Neuron (in vitro differentiated cells): ENCODE measurements around the gene EFNA5.

Experiments used
- H2AFZ ChIP-seq: one replicate; pipeline ENCODE4 v1.6.1; 2013; ENCODE audit warnings: low read depth, mild to moderate bottlenecking, inconsistent platforms, low read length, moderate library complexity
- H3K27me3 ChIP-seq: one replicate; pipeline ENCODE4 v1.6.1; 2013; ENCODE audit warnings: low read length; ENCODE audit not compliant: insufficient read depth
- H3K36me3 ChIP-seq: one replicate; pipeline ENCODE4 v1.6.1; 2013; ENCODE audit warnings: low read length; ENCODE audit not compliant: insufficient read depth
- H3K4me1 ChIP-seq: one replicate; pipeline ENCODE4 v1.6.1; 2013; ENCODE audit warnings: low read length; ENCODE audit not compliant: insufficient read depth
- H3K4me3 ChIP-seq: 2 replicates; pipeline ENCODE4 v1.5.1; 2013; ENCODE audit warnings: mild to moderate bottlenecking, low read length, moderate library complexity
- H3K9me3 ChIP-seq: one replicate; pipeline ENCODE4 v1.6.1; 2013; ENCODE audit warnings: low read length

Gene EFNA5

GRCh38 chr5:107402434-107403227, 268.1 kb downstream of the EFNA5 start:
- H3K36me3 ChIP-seq = peaks cover 3% of the 10 kb centered on the region
- H3K4me3 ChIP-seq = no peak overlapping the region
- H3K4me1 ChIP-seq = peaks cover 43% of the 10 kb centered on the region
- no peak overlapping the region for H2AFZ ChIP-seq
- no peaks in the 10 kb centered on the region for H3K27me3 ChIP-seq
- H3K9me3 ChIP-seq = no peaks in the 10 kb centered on the region

DNA sequence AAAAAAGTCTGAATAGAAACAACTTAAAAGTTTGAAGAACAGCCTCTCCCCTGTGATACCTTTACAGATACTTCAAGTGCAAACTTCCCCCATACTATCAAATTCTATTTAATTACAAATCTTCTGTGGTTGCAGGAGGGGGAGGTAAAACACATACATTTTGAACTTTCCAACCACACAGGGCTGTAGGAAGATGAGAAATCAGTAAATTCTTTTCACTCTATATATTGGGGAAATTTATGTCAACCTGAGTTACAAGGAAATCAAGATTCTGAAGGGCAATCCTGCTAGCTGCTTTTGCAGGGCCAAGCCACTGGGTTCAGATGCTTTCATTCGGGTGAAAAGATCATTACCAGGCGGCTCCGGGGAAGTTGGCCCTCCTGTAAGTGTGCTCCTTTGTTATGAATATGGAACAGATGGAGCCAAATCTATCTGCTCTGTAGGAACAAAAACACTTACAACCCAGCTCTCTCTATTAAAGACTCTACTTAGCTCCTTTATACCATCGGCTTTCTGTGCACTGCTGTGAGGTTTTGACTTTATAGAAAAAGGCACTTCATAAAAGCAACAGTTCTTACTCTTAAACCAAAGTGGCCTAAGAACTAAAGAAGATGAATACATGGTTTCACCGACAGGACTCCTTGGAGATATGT, 269.1 kb downstream of the EFNA5 start:
- no peaks in the 10 kb centered on the region for H3K9me3 ChIP-seq
- H3K4me3 ChIP-seq = no peak overlapping the region
- no peaks in the 10 kb centered on the region for H3K27me3 ChIP-seq
- peaks cover 3% of the 10 kb centered on the region for H3K36me3 ChIP-seq
- no peak overlapping the region for H2AFZ ChIP-seq
- peaks cover 45% of the 10 kb centered on the region for H3K4me1 ChIP-seq

GRCh38 chr5:107400328-107400727, 270.4 kb downstream of the EFNA5 start:
- Histone ChIP-seq H3K4me3 (no peak overlapping the region), H3K9me3 (no peaks in the 10 kb centered on the region), H3K4me1 (peaks cover 56% of the 10 kb centered on the region), H2AFZ (no peak overlapping the region), H3K36me3 (no peaks in the 10 kb centered on the region), H3K27me3 (no peaks in the 10 kb centered on the region)

DNA sequence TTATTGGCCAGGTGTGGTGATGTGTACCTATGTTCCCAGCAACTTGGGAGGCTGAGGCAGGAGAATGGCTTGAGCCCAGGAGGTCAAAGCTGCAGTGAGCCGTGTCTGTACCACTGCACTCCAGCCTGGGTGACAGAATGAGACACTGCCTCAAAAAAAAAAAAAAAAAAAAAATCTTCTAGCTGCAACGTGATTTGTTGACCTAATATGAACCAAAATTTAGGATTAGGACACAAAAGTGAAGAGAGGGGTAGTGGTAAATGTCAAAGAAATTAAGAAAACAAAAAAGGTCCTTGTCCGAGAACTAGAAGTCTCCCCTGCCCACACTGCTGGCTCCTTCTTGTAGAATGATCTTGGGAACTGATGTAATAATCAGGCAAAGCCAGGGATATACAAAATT, 272.0 kb downstream of the EFNA5 start:
- H2AFZ ChIP-seq = no peak overlapping the region
- no peaks in the 10 kb centered on the region for H3K9me3 ChIP-seq
- peaks cover 49% of the 10 kb centered on the region for H3K4me1 ChIP-seq

DNA sequence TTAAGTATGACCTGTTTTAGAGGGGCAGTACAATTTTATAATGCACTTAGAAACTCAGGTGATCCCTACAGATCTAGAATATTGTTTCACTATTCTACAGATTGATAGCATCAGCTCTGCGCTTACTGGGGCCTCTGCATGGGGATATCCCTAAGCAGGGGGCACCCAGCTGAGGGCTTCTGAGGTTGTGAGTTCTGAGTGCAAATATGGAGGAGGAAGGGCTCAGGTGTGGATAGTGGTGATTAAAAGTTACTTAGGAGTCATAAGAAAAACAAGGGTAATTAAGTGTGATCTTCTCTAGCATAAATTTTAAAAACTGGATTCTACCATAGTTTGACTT, 274.4 kb downstream of the EFNA5 start:
- H3K9me3 ChIP-seq = no peaks in the 10 kb centered on the region
- H3K4me3 ChIP-seq = no peak overlapping the region
- H3K36me3 ChIP-seq = no peaks in the 10 kb centered on the region
- H3K4me1 ChIP-seq = peaks cover 25% of the 10 kb centered on the region
- no peaks in the 10 kb centered on the region for H3K27me3 ChIP-seq
- no peak overlapping the region for H2AFZ ChIP-seq

More for the DNA sequence above, 272.0 kb downstream of the EFNA5 start:
- H3K36me3 ChIP-seq = no peaks in the 10 kb centered on the region
- no peaks in the 10 kb centered on the region for H3K27me3 ChIP-seq
- H3K4me3 ChIP-seq = no peak overlapping the region

DNA sequence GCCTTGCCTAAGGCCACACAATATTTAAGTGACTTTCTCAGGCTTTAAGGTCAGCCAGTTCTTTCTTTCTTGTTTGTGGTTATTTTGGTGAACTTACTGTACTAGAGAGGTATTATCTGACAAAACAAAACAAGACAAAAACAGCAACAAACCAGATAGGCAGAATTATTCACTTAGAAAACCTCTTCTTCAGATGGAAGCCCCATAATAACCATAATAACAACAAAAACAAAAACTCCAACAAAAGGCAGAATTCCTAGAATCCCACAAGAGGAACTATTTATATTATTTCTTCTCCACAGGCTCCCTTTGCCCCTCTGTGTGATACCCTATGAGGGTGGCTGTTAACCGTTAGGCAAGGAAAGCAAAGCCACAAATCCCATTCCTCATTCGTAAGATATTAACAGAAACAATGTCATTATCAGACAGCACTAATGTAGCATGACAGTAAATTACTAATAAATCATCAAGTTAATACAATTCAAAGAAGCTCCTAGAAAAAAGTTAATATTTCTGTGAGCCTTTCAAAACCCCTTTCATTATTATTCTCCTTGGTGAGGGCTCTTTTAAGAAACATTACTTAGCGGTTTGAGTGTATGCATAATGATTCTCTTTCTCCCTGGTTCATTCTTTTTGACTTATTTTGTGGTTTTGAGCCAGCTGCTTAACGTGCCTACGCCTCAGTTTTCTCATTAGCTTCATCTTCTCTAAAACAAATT, 274.9 kb downstream of the EFNA5 start:
- no peak overlapping the region for H3K4me3 ChIP-seq
- peaks cover 20% of the 10 kb centered on the region for H3K4me1 ChIP-seq
- H3K27me3 ChIP-seq = no peaks in the 10 kb centered on the region
- H2AFZ ChIP-seq = no peak overlapping the region
- no peaks in the 10 kb centered on the region for H3K36me3 ChIP-seq
- H3K9me3 ChIP-seq = no peaks in the 10 kb centered on the region

GRCh38 chr5:107393851-107394250, 276.9 kb downstream of the EFNA5 start:
- Histone ChIP-seq H3K4me1 (peaks cover 22% of the 10 kb centered on the region), H3K4me3 (no peak overlapping the region), H3K36me3 (no peaks in the 10 kb centered on the region), H2AFZ (no peak overlapping the region), H3K9me3 (no peaks in the 10 kb centered on the region), H3K27me3 (no peaks in the 10 kb centered on the region)

- Histone ChIP-seq H3K4me1 (peaks cover 40% of the 10 kb centered on the region), H3K4me3 (no peak overlapping the region), H3K27me3 (no peaks in the 10 kb centered on the region)
These were observed 278.9 kb downstream of the EFNA5 start for GRCh38 chr5:107391787-107392186.

DNA sequence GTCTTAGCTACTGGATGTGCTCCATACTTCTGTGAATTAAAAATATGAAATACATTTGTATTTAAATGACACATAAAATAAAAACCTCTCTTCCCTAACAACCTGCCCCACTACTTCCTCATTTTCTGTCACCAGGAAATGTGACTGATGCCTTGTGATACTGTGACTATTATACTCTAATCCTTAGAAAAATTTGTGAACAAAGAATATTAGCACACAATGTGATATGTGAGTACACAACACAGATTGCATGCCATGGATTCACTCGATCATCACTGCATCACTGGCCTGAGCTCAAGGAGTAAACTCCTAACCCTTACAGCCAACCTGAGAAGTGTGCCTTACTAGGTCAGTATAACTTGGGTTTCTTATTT, 281.0 kb downstream of the EFNA5 start:
- no peak overlapping the region for H3K4me3 ChIP-seq
- H2AFZ ChIP-seq = no peak overlapping the region
- no peaks in the 10 kb centered on the region for H3K9me3 ChIP-seq
- H3K36me3 ChIP-seq = peaks cover 7% of the 10 kb centered on the region
- H3K27me3 ChIP-seq = no peaks in the 10 kb centered on the region
- H3K4me1 ChIP-seq = peaks cover 27% of the 10 kb centered on the region

More at GRCh38 chr5:107391787-107392186, 278.9 kb downstream of the EFNA5 start:
- Histone ChIP-seq H2AFZ (no peak overlapping the region), H3K9me3 (no peaks in the 10 kb centered on the region), H3K36me3 (no peaks in the 10 kb centered on the region)

DNA sequence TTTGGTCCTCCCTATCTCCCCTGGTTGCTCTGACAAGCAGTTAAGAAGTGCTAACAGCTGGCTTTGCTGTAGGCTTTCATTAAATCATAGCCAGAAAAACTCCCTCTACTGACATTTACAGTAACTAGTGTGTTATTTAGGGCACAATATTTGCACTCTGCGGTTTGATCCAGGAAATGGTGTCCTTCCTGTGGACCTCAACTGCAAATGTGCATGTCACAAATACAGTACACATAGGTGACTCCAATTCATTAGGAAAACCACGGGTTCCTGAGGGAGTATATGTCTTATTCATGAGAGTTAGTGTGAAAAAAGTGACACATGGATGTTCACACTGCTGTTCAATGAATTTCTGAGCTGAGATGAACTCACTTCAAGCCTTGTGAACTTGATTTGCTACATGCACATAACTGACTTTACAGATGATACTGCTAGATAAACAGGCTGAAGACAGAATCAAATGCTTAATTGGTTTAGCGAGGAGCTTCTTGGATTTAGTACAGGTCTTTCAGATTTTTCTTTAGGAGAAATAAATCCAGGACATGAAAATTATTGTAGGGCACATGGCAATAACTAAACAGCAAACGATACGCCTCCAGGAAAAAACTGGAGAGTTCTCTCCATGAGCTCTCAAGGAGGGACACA, 281.5 kb downstream of the EFNA5 start:
- Histone ChIP-seq H3K4me1 (peaks cover 27% of the 10 kb centered on the region), H2AFZ (no peak overlapping the region), H3K4me3 (no peak overlapping the region), H3K36me3 (peaks cover 9% of the 10 kb centered on the region), H3K9me3 (no peaks in the 10 kb centered on the region), H3K27me3 (no peaks in the 10 kb centered on the region)

DNA sequence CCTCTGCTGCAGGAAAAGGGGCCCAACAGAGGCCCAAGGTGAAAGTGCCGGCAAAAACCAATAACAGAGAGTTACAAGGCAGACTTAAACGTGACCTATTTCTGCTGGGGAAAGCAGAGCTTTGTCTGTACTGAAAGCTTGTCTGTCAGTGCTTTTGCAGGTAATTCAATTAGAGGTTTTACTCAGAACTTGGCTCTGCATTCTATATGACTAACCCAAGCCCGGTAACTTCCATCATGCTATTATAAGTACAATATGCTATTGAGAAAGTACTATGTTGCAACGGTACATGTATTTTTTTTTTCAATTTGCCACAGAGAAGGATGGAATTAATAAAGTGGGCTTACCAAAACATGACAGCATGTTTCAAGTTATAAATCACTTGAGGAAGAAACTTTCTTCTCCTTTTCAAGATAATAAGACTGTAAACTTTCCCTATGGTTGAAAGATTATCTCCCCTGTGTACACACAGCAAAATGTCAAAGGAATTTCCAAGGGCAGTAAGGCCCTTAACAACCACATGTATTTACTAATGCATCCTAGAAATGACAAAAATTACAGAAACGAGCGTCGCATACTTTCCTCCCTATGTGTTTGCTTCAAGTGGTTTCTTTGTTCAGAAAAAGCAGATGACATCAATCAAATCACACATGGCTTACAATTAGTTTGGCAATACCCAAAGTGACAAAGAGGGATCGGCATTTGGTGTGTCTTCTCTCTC, 282.4 kb downstream of the EFNA5 start:
- H3K36me3 ChIP-seq = peaks cover 16% of the 10 kb centered on the region
- H3K9me3 ChIP-seq = no peaks in the 10 kb centered on the region
- H3K4me3 ChIP-seq = no peak overlapping the region
- peaks cover 27% of the 10 kb centered on the region for H3K4me1 ChIP-seq
- no peaks in the 10 kb centered on the region for H3K27me3 ChIP-seq
- no peak overlapping the region for H2AFZ ChIP-seq

DNA sequence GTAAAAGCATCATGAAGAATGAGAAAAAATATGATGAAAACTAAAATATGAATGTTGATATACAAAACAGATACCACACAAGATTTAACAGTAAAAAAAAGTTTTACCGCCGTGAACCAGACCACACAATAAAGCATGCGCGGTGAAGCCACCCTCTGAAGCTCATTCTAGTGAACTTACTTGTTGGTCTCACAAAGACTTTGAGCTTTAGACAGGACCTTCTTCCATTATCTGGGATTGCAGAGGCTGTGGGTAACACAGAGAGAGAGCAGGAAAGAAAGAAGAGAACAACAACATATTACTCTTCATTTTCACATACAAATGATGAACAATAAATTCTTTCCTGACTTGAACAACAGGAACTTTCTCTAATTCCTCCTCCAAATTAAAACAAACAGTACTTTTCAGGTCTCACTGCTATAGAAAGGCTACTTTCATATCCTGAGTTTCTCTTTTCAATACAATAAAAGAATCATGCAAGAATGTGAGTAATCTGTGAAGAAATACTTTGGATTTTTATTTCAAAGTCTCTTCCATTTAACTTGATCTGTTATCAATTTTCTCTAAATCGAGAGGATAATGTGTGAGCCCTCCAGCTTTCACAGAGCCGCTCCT, 283.1 kb downstream of the EFNA5 start:
- Histone ChIP-seq H3K9me3 (no peaks in the 10 kb centered on the region), H3K36me3 (peaks cover 17% of the 10 kb centered on the region), H3K4me1 (peaks cover 27% of the 10 kb centered on the region), H3K4me3 (no peak overlapping the region), H2AFZ (no peak overlapping the region), H3K27me3 (no peaks in the 10 kb centered on the region)
